H1 (cell line): Measurements from ENCODE around the gene IDE. TPM values are rescaled to one million over a fixed set of nuclear protein-coding genes. Genes with fewer than 3 reads are reported as not detected.

ENCODE experiments used
- CTCF ChIA-PET: fragments of 300-600 bp; sonication (Branson Sonifier 250); formaldehyde crosslinking; loops from one replicate; lab custom pipeline; 2021; ENCODE audit not compliant: partially characterized antibody; lab: Charles Lee
- POLR2A ChIA-PET: fragments of 300-600 bp; sonication (Branson Sonifier 250); formaldehyde crosslinking; loops from one replicate; lab custom pipeline; 2021; ENCODE audit warnings: inconsistent platforms; ENCODE audit not compliant: partially characterized antibody; lab: Charles Lee
- DNase-seq, 2 experiments: peaks; one replicate each; pipeline versions ENCODE4 v3.0.0 to v3.0.0-alpha.2; 2010 to 2022; ENCODE audit warnings: low spot score in 2 of 2, low read depth in 1 of 2, mixed read lengths in 1 of 2
- FAIRE-seq: peaks from 2 replicates; lab custom pipeline; 2011; peaks lifted over from hg19 to GRCh38; lab: Jason Lieb, UNC
- H2AFZ ChIP-seq: 2 replicates; pipeline ENCODE4 v1.8.1; 2012; ENCODE audit warnings: low read length, inconsistent platforms
- H2AK5ac ChIP-seq: 2 replicates; pipeline ENCODE4 v1.6.1; 2013; ENCODE audit warnings: low read depth, low read length
- H2BK120ac ChIP-seq: replicated peaks from 2 replicates; pipeline ENCODE3; 2013; ENCODE audit warnings: low read depth, low read length, inconsistent platforms
- H2BK12ac ChIP-seq: 2 replicates; pipeline ENCODE4 v1.6.1; 2013; ENCODE audit warnings: low read depth, low read length
- H2BK15ac ChIP-seq: 2 replicates; pipeline ENCODE4 v1.6.1; 2013; ENCODE audit warnings: low read length
- H2BK20ac ChIP-seq: 2 replicates; pipeline ENCODE4 v1.6.1; 2013; ENCODE audit warnings: low read length
- H2BK5ac ChIP-seq: 2 replicates; pipeline ENCODE4 v1.6.1; 2013; ENCODE audit warnings: low read depth, low read length
- H3K14ac ChIP-seq: 2 replicates; pipeline ENCODE4 v1.6.1; 2013; ENCODE audit warnings: inconsistent platforms; ENCODE audit not compliant: insufficient read length
- H3K18ac ChIP-seq: 2 replicates; pipeline ENCODE4 v1.6.1; 2013; ENCODE audit warnings: low read length; ENCODE audit errors: extremely low read depth
- H3K23ac ChIP-seq: 2 replicates; pipeline ENCODE4 v1.6.1; 2013; ENCODE audit warnings: inconsistent platforms; ENCODE audit not compliant: insufficient read length
- H3K23me2 ChIP-seq: 2 replicates; pipeline ENCODE4 v1.6.1; 2013; ENCODE audit warnings: low read depth, low read length
- H3K27ac ChIP-seq: 2 replicates; pipeline ENCODE4 v1.6.1; 2011; ENCODE audit warnings: low read depth, low read length, inconsistent platforms
- H3K27me3 ChIP-seq, 4 experiments: replicated peaks in 1 of 4; 1 replicate in 1 of 4; 2 replicates in 3 of 4; pipeline versions ENCODE4 v1.6.1 to v1.8.1; 2011 to 2013; ENCODE audit warnings: low read length in 3 of 4, mild to moderate bottlenecking in 3 of 4, inconsistent platforms in 2 of 4, mixed read lengths in 2 of 4, moderate library complexity in 1 of 4; ENCODE audit not compliant: control insufficient read depth in 3 of 4, insufficient read depth in 3 of 4; ENCODE audit errors: extremely low read depth in 1 of 4
- H3K36me3 ChIP-seq, 4 experiments: 2 replicates each; pipeline versions ENCODE4 v1.6.1 to v1.8.1; 2011 to 2013; ENCODE audit warnings: mild to moderate bottlenecking in 4 of 4, low read length in 3 of 4, moderate library complexity in 2 of 4, control low read depth in 1 of 4, inconsistent platforms in 1 of 4; ENCODE audit not compliant: insufficient read depth in 4 of 4, control insufficient read depth in 2 of 4
- H3K4ac ChIP-seq: replicated peaks from 2 replicates; pipeline ENCODE3; 2013; ENCODE audit warnings: low read length, low read depth, mixed read lengths, inconsistent platforms; ENCODE audit not compliant: insufficient read length
- H3K4me1 ChIP-seq, 4 experiments: replicated peaks in 1 of 4; 1 replicate in 1 of 4; 2 replicates in 3 of 4; pipeline versions ENCODE4 v1.6.1 to v1.8.1; 2011 to 2013; ENCODE audit warnings: low read length in 3 of 4, inconsistent platforms in 2 of 4, mixed read lengths in 1 of 4; ENCODE audit not compliant: insufficient read depth in 4 of 4, control insufficient read depth in 3 of 4
- H3K4me2 ChIP-seq, 2 experiments: 2 replicates each; pipeline versions ENCODE4 v1.6.1 to v1.8.1; 2011 to 2013; ENCODE audit warnings: low read depth in 2 of 2, low read length in 2 of 2, control low read depth in 1 of 2, inconsistent platforms in 1 of 2, mild to moderate bottlenecking in 1 of 2; ENCODE audit not compliant: insufficient read depth in 1 of 2
- H3K4me3 ChIP-seq, 4 experiments: fragments of 200-600, 300-600 bp in 1 of 4; sonication (generic), shearing (Covaris generic), sonication (Bioruptor Twin) in 1 of 4; 2 replicates each; pipeline versions ENCODE4 v1.5.1 to v1.8.1; 2011 to 2016; ENCODE audit warnings: low read length in 4 of 4, low read depth in 3 of 4, control low read depth in 2 of 4, inconsistent platforms in 2 of 4, mild to moderate bottlenecking in 2 of 4, mixed read lengths in 1 of 4, moderate library complexity in 1 of 4; ENCODE audit not compliant: insufficient read depth in 2 of 4; ENCODE audit errors: extremely low read depth in 1 of 4
- H3K56ac ChIP-seq: replicated peaks from 2 replicates; pipeline ENCODE3; 2013; ENCODE audit warnings: low read depth, mild to moderate bottlenecking, mixed read lengths, low read length, inconsistent platforms; ENCODE audit not compliant: insufficient read length
- H3K79me1 ChIP-seq: 2 replicates; pipeline ENCODE4 v1.6.1; 2013; ENCODE audit warnings: low read depth, low read length, control low read depth
- H3K79me2 ChIP-seq, 2 experiments: 2 replicates each; pipeline versions ENCODE4 v1.6.1 to v1.8.1; 2012 to 2013; ENCODE audit warnings: low read length in 2 of 2, mild to moderate bottlenecking in 2 of 2, inconsistent platforms in 1 of 2; ENCODE audit not compliant: insufficient read depth in 2 of 2, control insufficient read depth in 1 of 2
- H3K9ac ChIP-seq, 4 experiments: replicated peaks in 1 of 4; 1 replicate in 1 of 4; 2 replicates in 3 of 4; pipeline versions ENCODE4 v1.6.1 to v1.8.1; 2011 to 2013; ENCODE audit warnings: low read depth in 3 of 4, low read length in 3 of 4, control low read depth in 2 of 4, mild to moderate bottlenecking in 2 of 4, moderate library complexity in 2 of 4, inconsistent platforms in 1 of 4; ENCODE audit errors: extremely low read depth in 1 of 4
- H3K9me3 ChIP-seq, 2 experiments: 2 replicates each; pipeline versions ENCODE4 v1.6.1 to v1.8.1; 2012 to 2013; ENCODE audit warnings: mild to moderate bottlenecking in 2 of 2, moderate library complexity in 2 of 2, control low read depth in 1 of 2, inconsistent platforms in 1 of 2, low read depth in 1 of 2, low read length in 1 of 2, mixed read lengths in 1 of 2; ENCODE audit not compliant: insufficient read depth in 2 of 2
- H4K20me1 ChIP-seq, 2 experiments: replicated peaks in 1 of 2; 2 replicates each; pipeline versions ENCODE3 to v1.8.1; 2011 to 2013; ENCODE audit warnings: inconsistent platforms in 2 of 2, low read length in 2 of 2, mild to moderate bottlenecking in 1 of 2; ENCODE audit not compliant: insufficient read depth in 2 of 2, control insufficient read depth in 1 of 2
- H4K5ac ChIP-seq: 2 replicates; pipeline ENCODE4 v1.6.1; 2013; ENCODE audit warnings: low read length, low read depth, mixed read lengths, inconsistent platforms; ENCODE audit not compliant: insufficient read length
- H4K8ac ChIP-seq: 2 replicates; pipeline ENCODE4 v1.8.0; 2013; ENCODE audit warnings: mild to moderate bottlenecking, moderate library complexity, low read length, inconsistent platforms; ENCODE audit not compliant: insufficient read depth; ENCODE audit errors: extremely low read depth
- H4K91ac ChIP-seq: replicated peaks from 2 replicates; pipeline ENCODE3; 2013; ENCODE audit warnings: low read length, mixed read lengths, inconsistent platforms; ENCODE audit not compliant: insufficient read length
- RAD21 ChIP-seq, 2 experiments: IDR thresholded peaks in 1 of 2; conservative IDR thresholded peaks in 1 of 2; 2 replicates each; pipeline ENCODE4 v1.6.1; 2011; ENCODE audit warnings: low read depth in 2 of 2, low read length in 2 of 2, improper control_type of control experiment in 1 of 2, inconsistent platforms in 1 of 2, mild to moderate bottlenecking in 1 of 2, moderate library complexity in 1 of 2
- TCF12 ChIP-seq: IDR thresholded peaks from 2 replicates; pipeline ENCODE4 v1.6.1; 2011; ENCODE audit warnings: low read depth, mild to moderate bottlenecking, low read length
- WGBS, 2 experiments: shearing (Covaris generic) in 1 of 2; methylation state at CpG; one replicate each; pipeline versions ENCODE4 v1.1.6 to v1.1.7; 2013 to 2015; ENCODE audit warnings: low lambda C conversion rate in 2 of 2, mixed read lengths in 2 of 2, inconsistent platforms in 1 of 2, low coverage in 1 of 2, missing lambda C conversion rate in 1 of 2; ENCODE audit not compliant: insufficient replicate concordance in 2 of 2, insufficient coverage in 1 of 2, insufficient read length in 1 of 2; ENCODE audit errors: extremely low coverage in 1 of 2, missing lambda C conversion rate in 1 of 2; 5-methylcytosine and 5-hydroxymethylcytosine counted together
- polyA plus RNA-seq, 7 experiments: library from polyadenylated mRNA; depleted of rRNA in 3 of 7; stranded (reverse) in 5 of 7; unstranded in 2 of 7; fragments of >200 nt in 5 of 7; fragments of 200-250 nt in 2 of 7; gene quantifications; 1 replicate in 5 of 7; 2 replicates in 1 of 7; 4 replicates in 1 of 7; pipeline versions ENCODE4 v1.2.1 to v1.2.3, GENCODE V29; 2011 to 2013; ENCODE audit warnings: missing spikeins in 2 of 7, mixed read lengths in 2 of 7
- total RNA-seq: library from RNA; stranded (reverse); fragmentation: NEBNext Ultra II Directional; extraction: Animal tissue kit (Norgen Biotek cat#: 25700); gene quantifications from 2 replicates; pipeline ENCODE4 v1.2.1, GENCODE V29; 2021

Gene IDE
- total and polyA plus RNA-seq, 2 of the 8 experiments (the other 6 are each of a cell fraction or from before 2014, with no cell fraction given) = 12.7 to 52.7 TPM

DNA sequence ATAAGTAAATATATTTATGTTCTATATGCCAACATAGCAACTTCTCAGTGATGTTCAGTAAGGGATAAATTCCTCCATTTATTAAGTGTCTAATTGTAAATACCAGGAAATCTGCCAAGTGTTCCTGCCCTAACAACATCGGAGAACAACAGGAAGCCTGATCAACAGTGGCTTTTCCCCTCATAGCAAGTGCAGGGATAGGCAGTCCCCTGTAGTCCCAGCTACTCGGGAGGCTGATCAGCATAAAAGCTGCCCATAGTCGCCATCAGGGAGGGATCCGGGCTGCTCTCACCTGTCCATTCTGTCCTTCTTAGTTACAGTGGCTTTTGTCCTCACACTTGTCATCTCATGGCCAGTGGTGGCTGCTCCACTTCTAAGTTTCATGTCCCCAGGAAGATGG, 141.3 kb downstream of the IDE start:
- Histone ChIP-seq H2BK120ac (no peak overlapping the region), H4K20me1 (no peaks in the 10 kb centered on the region), H3K4ac (no peak overlapping the region), H2BK20ac (no peak overlapping the region), H2BK15ac (no peak overlapping the region), H3K9ac (no peak overlapping the region), H3K79me1 (no peaks in the 10 kb centered on the region), H3K27me3 (no peaks in the 10 kb centered on the region), H2BK5ac (no peak overlapping the region), H4K8ac (no peak overlapping the region), H3K79me2 (no peaks in the 10 kb centered on the region), H3K23ac (no peak overlapping the region), H4K91ac (no peak overlapping the region), H3K9me3 (no peaks in the 10 kb centered on the region), H2BK12ac (no peak overlapping the region), H4K5ac (no peak overlapping the region), H3K14ac (no peak overlapping the region), H3K56ac (no peak overlapping the region), H3K4me1 (no peaks in the 10 kb centered on the region), H2AK5ac (no peak overlapping the region), H3K4me2 (no peak overlapping the region), H3K36me3 (no peaks in the 10 kb centered on the region), H3K18ac (no peak overlapping the region), H3K4me3 (no peak overlapping the region), H3K27ac (no peak overlapping the region), H3K23me2 (no peaks in the 10 kb centered on the region), H2AFZ (peak overlapping the region; percentile 16)
- FAIRE-seq = no peak
- POLR2A ChIA-PET = interaction anchor here (1.4 kb wide), 1 partner anchor 12 kb away, joined by 3 read pairs; no protein-coding TSS in a partner anchor
- no peak for DNase-seq
- WGBS, 2 experiments = 67% methylated on average over 4 of the region's 4 CpGs; no CpG with 5 or more reads in 1 of the 2 experiments
- CTCF ChIA-PET = interaction anchor here (1.0 to 4.7 kb wide), 4 partner anchors 49 to 351 kb away, joined by 3 to 55 read pairs (median 4); no protein-coding TSS in a partner anchor
- peak in 1 of 2 experiments; percentile 19; a peak in 1 of 4 replicates for TF ChIP-seq RAD21 (IDR thresholded peaks at IDR 0.05 in 1 of 2, conservative IDR thresholded peaks at IDR 0.05 in 1 of 2; ENCODE audit: low read depth in 2 of 2, low read length in 2 of 2)
- no peak for TF ChIP-seq TCF12
